ENCODE measurements around the gene OR5C1. TPM values are rescaled to one million over a fixed set of nuclear protein-coding genes. Genes with fewer than 3 reads are reported as not detected.

OR5C1 gene
- total and polyA plus RNA-seq, 2 experiments from 2014 or later, result not detected

DNA sequence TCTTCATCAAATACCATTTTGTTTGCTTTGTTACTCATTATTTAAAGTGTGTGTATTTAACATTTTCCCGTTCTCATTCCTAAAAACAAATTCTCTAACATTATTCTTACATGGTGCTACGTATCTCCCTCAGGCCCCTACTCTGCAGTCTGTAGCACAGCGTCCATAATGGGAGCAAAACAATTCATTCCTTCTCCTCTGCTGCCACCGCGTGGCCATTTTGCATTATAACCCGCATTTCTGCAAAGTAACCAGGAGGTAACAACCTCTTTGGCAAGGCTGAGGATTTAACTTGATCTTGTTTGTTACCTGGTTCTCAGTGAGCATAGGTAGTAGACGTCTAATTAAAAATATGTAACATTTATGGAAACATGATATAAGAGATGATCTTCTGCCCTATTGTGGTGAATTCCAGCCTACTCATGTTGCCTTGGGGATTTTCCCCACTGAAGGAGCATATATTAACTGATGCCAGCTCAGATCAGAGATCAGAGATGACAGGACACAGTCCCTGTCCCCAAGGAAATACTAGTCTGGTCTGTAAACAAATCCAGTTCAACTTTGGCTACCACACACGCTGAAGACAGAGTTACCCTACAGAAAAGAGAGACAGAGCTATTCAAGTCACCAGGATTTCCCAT is 21.7 kb downstream of the OR5C1 start:
- Histone ChIP-seq H3K27ac (no peak overlapping the region), H3K4me3 (no peak overlapping the region), H3K4me1 (ENCODE audit: insufficient read depth) (no peaks in the 10 kb centered on the region), H3K79me2 (no peaks in the 10 kb centered on the region), H3K36me3 (replicated peaks; ENCODE audit: insufficient read depth, low read depth) (no peaks in the 10 kb centered on the region), H3K9me2 (replicated peaks; ENCODE audit: insufficient read depth) (no peaks in the 10 kb centered on the region), H4K20me1 (ENCODE audit: insufficient read depth, poor library complexity, severe bottlenecking) (no peaks in the 10 kb centered on the region), H3K9me3 (ENCODE audit: low read depth) (no peaks in the 10 kb centered on the region), H2AFZ (no peak overlapping the region), H3K4me2 (no peak overlapping the region), H3K27me3 (no peaks in the 10 kb centered on the region)
- peak; percentile 85 for DNase-seq (ENCODE audit: low spot score)
- 5% methylated on average over 8 of the region's 8 CpGs for WGBS (ENCODE audit: low lambda C conversion rate, missing lambda C conversion rate)
- TF ChIP-seq, protein P1, sequence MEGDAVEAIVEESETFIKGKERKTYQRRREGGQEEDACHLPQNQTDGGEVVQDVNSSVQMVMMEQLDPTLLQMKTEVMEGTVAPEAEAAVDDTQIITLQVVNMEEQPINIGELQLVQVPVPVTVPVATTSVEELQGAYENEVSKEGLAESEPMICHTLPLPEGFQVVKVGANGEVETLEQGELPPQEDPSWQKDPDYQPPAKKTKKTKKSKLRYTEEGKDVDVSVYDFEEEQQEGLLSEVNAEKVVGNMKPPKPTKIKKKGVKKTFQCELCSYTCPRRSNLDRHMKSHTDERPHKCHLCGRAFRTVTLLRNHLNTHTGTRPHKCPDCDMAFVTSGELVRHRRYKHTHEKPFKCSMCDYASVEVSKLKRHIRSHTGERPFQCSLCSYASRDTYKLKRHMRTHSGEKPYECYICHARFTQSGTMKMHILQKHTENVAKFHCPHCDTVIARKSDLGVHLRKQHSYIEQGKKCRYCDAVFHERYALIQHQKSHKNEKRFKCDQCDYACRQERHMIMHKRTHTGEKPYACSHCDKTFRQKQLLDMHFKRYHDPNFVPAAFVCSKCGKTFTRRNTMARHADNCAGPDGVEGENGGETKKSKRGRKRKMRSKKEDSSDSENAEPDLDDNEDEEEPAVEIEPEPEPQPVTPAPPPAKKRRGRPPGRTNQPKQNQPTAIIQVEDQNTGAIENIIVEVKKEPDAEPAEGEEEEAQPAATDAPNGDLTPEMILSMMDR (IDR thresholded peaks at IDR 0.05; ENCODE audit: poor library complexity), result peak; percentile 78
- no peak for TF ChIP-seq EZH2phosphoT487 (IDR thresholded peaks at IDR 0.05; ENCODE audit: low read depth, severe bottlenecking, unreplicated experiment)

DNA sequence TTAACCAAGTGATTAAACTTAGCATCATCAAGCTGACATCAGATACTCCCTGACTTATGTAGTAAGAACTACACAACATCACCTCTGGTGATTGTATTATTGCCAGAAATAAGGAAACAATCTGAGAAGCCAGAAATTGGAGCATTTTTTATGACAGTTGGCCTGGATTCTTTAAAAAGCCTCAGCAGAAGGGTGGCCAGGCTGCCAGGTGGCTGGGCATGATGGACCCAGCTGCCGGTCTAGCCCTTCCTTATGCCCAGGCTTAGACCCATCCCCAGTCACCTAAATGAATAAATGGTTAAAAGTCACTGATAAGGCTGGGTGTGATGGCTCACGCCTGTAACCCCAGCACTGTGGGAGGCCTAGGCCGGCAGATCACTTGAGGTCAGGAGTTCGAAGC is 24.0 kb downstream of the OR5C1 start:
- Histone ChIP-seq H3K27ac (no peak overlapping the region), H3K79me2 (no peaks in the 10 kb centered on the region), H3K27me3 (no peaks in the 10 kb centered on the region), H2AFZ (no peak overlapping the region), H3K9me3 (ENCODE audit: low read depth) (no peaks in the 10 kb centered on the region), H3K4me1 (ENCODE audit: insufficient read depth) (no peaks in the 10 kb centered on the region), H3K9me2 (replicated peaks; ENCODE audit: insufficient read depth) (no peaks in the 10 kb centered on the region), H3K4me2 (no peak overlapping the region), H4K20me1 (ENCODE audit: insufficient read depth, poor library complexity, severe bottlenecking) (no peaks in the 10 kb centered on the region), H3K36me3 (replicated peaks; ENCODE audit: insufficient read depth, low read depth) (no peaks in the 10 kb centered on the region), H3K4me3 (no peak overlapping the region)
- DNase-seq (ENCODE audit: low spot score), result no peak
- 76% methylated on average over 4 of the region's 4 CpGs for WGBS (ENCODE audit: low lambda C conversion rate, missing lambda C conversion rate)
- TF ChIP-seq EZH2phosphoT487 (IDR thresholded peaks at IDR 0.05; ENCODE audit: low read depth, severe bottlenecking, unreplicated experiment) (no peak), EZH2 (IDR thresholded peaks at IDR 0.05; ENCODE audit: borderline replicate concordance) (no peak)
- TF ChIP-seq, protein P1 (IDR thresholded peaks at IDR 0.05; ENCODE audit: poor library complexity), result no peak

- H3K9me3 ChIP-seq (ENCODE audit: low read depth), result no peaks in the 10 kb centered on the region
- H3K36me3 ChIP-seq (replicated peaks; ENCODE audit: insufficient read depth, low read depth), result no peaks in the 10 kb centered on the region
- no peak overlapping the region for H3K4me2 ChIP-seq
- H2AFZ ChIP-seq, result no peak overlapping the region
- TF ChIP-seq, protein P1 (IDR thresholded peaks at IDR 0.05; ENCODE audit: poor library complexity), result no peak
- TF ChIP-seq EZH2phosphoT487 (IDR thresholded peaks at IDR 0.05; ENCODE audit: low read depth, severe bottlenecking, unreplicated experiment), result no peak
- TF ChIP-seq EZH2 (IDR thresholded peaks at IDR 0.05; ENCODE audit: borderline replicate concordance), result no peak
- 91% methylated on average over 6 of the region's 6 CpGs for WGBS (ENCODE audit: low lambda C conversion rate, missing lambda C conversion rate)
- peaks cover 5% of the 10 kb centered on the region for H3K4me1 ChIP-seq (ENCODE audit: insufficient read depth)
- no peak for DNase-seq (ENCODE audit: low spot score)
- H3K4me3 ChIP-seq, result no peak overlapping the region
- H3K27ac ChIP-seq, result no peak overlapping the region
- H3K79me2 ChIP-seq, result no peaks in the 10 kb centered on the region
- H3K27me3 ChIP-seq, result no peaks in the 10 kb centered on the region
- no peaks in the 10 kb centered on the region for H3K9me2 ChIP-seq (replicated peaks; ENCODE audit: insufficient read depth)
- no peaks in the 10 kb centered on the region for H4K20me1 ChIP-seq (ENCODE audit: insufficient read depth, poor library complexity, severe bottlenecking)
Measured at GRCh38 chr9:122814545-122814944, 25.8 kb downstream of the OR5C1 start.

All from hepatocyte (in vitro differentiated cells).